H1 (cell line): ENCODE results near the gene LMBR1. TPM values are rescaled to one million over a fixed set of nuclear protein-coding genes. Genes with fewer than 3 reads are reported as not detected.

Experiments used
- CTCF ChIA-PET: fragments of 300-600 bp; sonication (Branson Sonifier 250); formaldehyde crosslinking; loops from one replicate; lab custom pipeline; 2021; ENCODE audit not compliant: partially characterized antibody; lab: Charles Lee
- POLR2A ChIA-PET: fragments of 300-600 bp; sonication (Branson Sonifier 250); formaldehyde crosslinking; loops from one replicate; lab custom pipeline; 2021; ENCODE audit warnings: inconsistent platforms; ENCODE audit not compliant: partially characterized antibody; lab: Charles Lee
- DNase-seq, 2 experiments: peaks; one replicate each; pipeline versions ENCODE4 v3.0.0 to v3.0.0-alpha.2; 2010 to 2022; ENCODE audit warnings: low spot score in 2 of 2, low read depth in 1 of 2, mixed read lengths in 1 of 2
- FAIRE-seq: peaks from 2 replicates; lab custom pipeline; 2011; peaks lifted over from hg19 to GRCh38; lab: Jason Lieb, UNC
- H2AFZ ChIP-seq: 2 replicates; pipeline ENCODE4 v1.8.1; 2012; ENCODE audit warnings: low read length, inconsistent platforms
- H2AK5ac ChIP-seq: 2 replicates; pipeline ENCODE4 v1.6.1; 2013; ENCODE audit warnings: low read depth, low read length
- H2BK120ac ChIP-seq: replicated peaks from 2 replicates; pipeline ENCODE3; 2013; ENCODE audit warnings: low read depth, low read length, inconsistent platforms
- H2BK12ac ChIP-seq: 2 replicates; pipeline ENCODE4 v1.6.1; 2013; ENCODE audit warnings: low read depth, low read length
- H2BK15ac ChIP-seq: 2 replicates; pipeline ENCODE4 v1.6.1; 2013; ENCODE audit warnings: low read length
- H2BK20ac ChIP-seq: 2 replicates; pipeline ENCODE4 v1.6.1; 2013; ENCODE audit warnings: low read length
- H2BK5ac ChIP-seq: 2 replicates; pipeline ENCODE4 v1.6.1; 2013; ENCODE audit warnings: low read depth, low read length
- H3K14ac ChIP-seq: 2 replicates; pipeline ENCODE4 v1.6.1; 2013; ENCODE audit warnings: inconsistent platforms; ENCODE audit not compliant: insufficient read length
- H3K18ac ChIP-seq: 2 replicates; pipeline ENCODE4 v1.6.1; 2013; ENCODE audit warnings: low read length; ENCODE audit errors: extremely low read depth
- H3K23ac ChIP-seq: 2 replicates; pipeline ENCODE4 v1.6.1; 2013; ENCODE audit warnings: inconsistent platforms; ENCODE audit not compliant: insufficient read length
- H3K23me2 ChIP-seq: 2 replicates; pipeline ENCODE4 v1.6.1; 2013; ENCODE audit warnings: low read depth, low read length
- H3K27ac ChIP-seq: 2 replicates; pipeline ENCODE4 v1.6.1; 2011; ENCODE audit warnings: low read depth, low read length, inconsistent platforms
- H3K27me3 ChIP-seq, 4 experiments: replicated peaks in 1 of 4; 1 replicate in 1 of 4; 2 replicates in 3 of 4; pipeline versions ENCODE4 v1.6.1 to v1.8.1; 2011 to 2013; ENCODE audit warnings: low read length in 3 of 4, mild to moderate bottlenecking in 3 of 4, inconsistent platforms in 2 of 4, mixed read lengths in 2 of 4, moderate library complexity in 1 of 4; ENCODE audit not compliant: control insufficient read depth in 3 of 4, insufficient read depth in 3 of 4; ENCODE audit errors: extremely low read depth in 1 of 4
- H3K36me3 ChIP-seq, 4 experiments: 2 replicates each; pipeline versions ENCODE4 v1.6.1 to v1.8.1; 2011 to 2013; ENCODE audit warnings: mild to moderate bottlenecking in 4 of 4, low read length in 3 of 4, moderate library complexity in 2 of 4, control low read depth in 1 of 4, inconsistent platforms in 1 of 4; ENCODE audit not compliant: insufficient read depth in 4 of 4, control insufficient read depth in 2 of 4
- H3K4ac ChIP-seq: replicated peaks from 2 replicates; pipeline ENCODE3; 2013; ENCODE audit warnings: low read length, low read depth, mixed read lengths, inconsistent platforms; ENCODE audit not compliant: insufficient read length
- H3K4me1 ChIP-seq, 4 experiments: replicated peaks in 1 of 4; 1 replicate in 1 of 4; 2 replicates in 3 of 4; pipeline versions ENCODE4 v1.6.1 to v1.8.1; 2011 to 2013; ENCODE audit warnings: low read length in 3 of 4, inconsistent platforms in 2 of 4, mixed read lengths in 1 of 4; ENCODE audit not compliant: insufficient read depth in 4 of 4, control insufficient read depth in 3 of 4
- H3K4me2 ChIP-seq, 2 experiments: 2 replicates each; pipeline versions ENCODE4 v1.6.1 to v1.8.1; 2011 to 2013; ENCODE audit warnings: low read depth in 2 of 2, low read length in 2 of 2, control low read depth in 1 of 2, inconsistent platforms in 1 of 2, mild to moderate bottlenecking in 1 of 2; ENCODE audit not compliant: insufficient read depth in 1 of 2
- H3K4me3 ChIP-seq, 4 experiments: fragments of 200-600, 300-600 bp in 1 of 4; sonication (generic), shearing (Covaris generic), sonication (Bioruptor Twin) in 1 of 4; 2 replicates each; pipeline versions ENCODE4 v1.5.1 to v1.8.1; 2011 to 2016; ENCODE audit warnings: low read length in 4 of 4, low read depth in 3 of 4, control low read depth in 2 of 4, inconsistent platforms in 2 of 4, mild to moderate bottlenecking in 2 of 4, mixed read lengths in 1 of 4, moderate library complexity in 1 of 4; ENCODE audit not compliant: insufficient read depth in 2 of 4; ENCODE audit errors: extremely low read depth in 1 of 4
- H3K56ac ChIP-seq: replicated peaks from 2 replicates; pipeline ENCODE3; 2013; ENCODE audit warnings: low read depth, mild to moderate bottlenecking, mixed read lengths, low read length, inconsistent platforms; ENCODE audit not compliant: insufficient read length
- H3K79me1 ChIP-seq: 2 replicates; pipeline ENCODE4 v1.6.1; 2013; ENCODE audit warnings: low read depth, low read length, control low read depth
- H3K79me2 ChIP-seq, 2 experiments: 2 replicates each; pipeline versions ENCODE4 v1.6.1 to v1.8.1; 2012 to 2013; ENCODE audit warnings: low read length in 2 of 2, mild to moderate bottlenecking in 2 of 2, inconsistent platforms in 1 of 2; ENCODE audit not compliant: insufficient read depth in 2 of 2, control insufficient read depth in 1 of 2
- H3K9ac ChIP-seq, 4 experiments: replicated peaks in 1 of 4; 1 replicate in 1 of 4; 2 replicates in 3 of 4; pipeline versions ENCODE4 v1.6.1 to v1.8.1; 2011 to 2013; ENCODE audit warnings: low read depth in 3 of 4, low read length in 3 of 4, control low read depth in 2 of 4, mild to moderate bottlenecking in 2 of 4, moderate library complexity in 2 of 4, inconsistent platforms in 1 of 4; ENCODE audit errors: extremely low read depth in 1 of 4
- H3K9me3 ChIP-seq, 2 experiments: 2 replicates each; pipeline versions ENCODE4 v1.6.1 to v1.8.1; 2012 to 2013; ENCODE audit warnings: mild to moderate bottlenecking in 2 of 2, moderate library complexity in 2 of 2, control low read depth in 1 of 2, inconsistent platforms in 1 of 2, low read depth in 1 of 2, low read length in 1 of 2, mixed read lengths in 1 of 2; ENCODE audit not compliant: insufficient read depth in 2 of 2
- H4K20me1 ChIP-seq, 2 experiments: replicated peaks in 1 of 2; 2 replicates each; pipeline versions ENCODE3 to v1.8.1; 2011 to 2013; ENCODE audit warnings: inconsistent platforms in 2 of 2, low read length in 2 of 2, mild to moderate bottlenecking in 1 of 2; ENCODE audit not compliant: insufficient read depth in 2 of 2, control insufficient read depth in 1 of 2
- H4K5ac ChIP-seq: 2 replicates; pipeline ENCODE4 v1.6.1; 2013; ENCODE audit warnings: low read length, low read depth, mixed read lengths, inconsistent platforms; ENCODE audit not compliant: insufficient read length
- H4K8ac ChIP-seq: 2 replicates; pipeline ENCODE4 v1.8.0; 2013; ENCODE audit warnings: mild to moderate bottlenecking, moderate library complexity, low read length, inconsistent platforms; ENCODE audit not compliant: insufficient read depth; ENCODE audit errors: extremely low read depth
- H4K91ac ChIP-seq: replicated peaks from 2 replicates; pipeline ENCODE3; 2013; ENCODE audit warnings: low read length, mixed read lengths, inconsistent platforms; ENCODE audit not compliant: insufficient read length
- GTF2F1 ChIP-seq: IDR thresholded peaks from 2 replicates; pipeline ENCODE4 v1.6.1; 2012; ENCODE audit warnings: low read depth, low read length, improper control_type of control experiment, borderline replicate concordance
- HDAC2 ChIP-seq, 2 experiments: fragments of 300-600 bp in 1 of 2; sonication (generic) in 1 of 2; IDR thresholded peaks; 2 replicates each; pipeline ENCODE4 v1.6.1; 2011 to 2012; ENCODE audit warnings: low read depth in 2 of 2, low read length in 2 of 2, mild to moderate bottlenecking in 2 of 2, moderate library complexity in 2 of 2, borderline replicate concordance in 1 of 2, inconsistent platforms in 1 of 2
- HDAC6 ChIP-seq: IDR thresholded peaks from one replicate; pipeline ENCODE4 v1.7.1; 2012; ENCODE audit warnings: low read depth, mild to moderate bottlenecking, inconsistent platforms, low read length, moderate library complexity
- TAF7 ChIP-seq: optimal IDR thresholded peaks from 2 replicates; pipeline ENCODE3; 2011; ENCODE audit warnings: low read depth, mild to moderate bottlenecking, inconsistent platforms, low read length, moderate library complexity, borderline replicate concordance
- TEAD4 ChIP-seq: IDR thresholded peaks from 2 replicates; pipeline ENCODE4 v1.6.1; 2012; ENCODE audit warnings: low read depth, low read length, inconsistent platforms, mixed read lengths
- polyA plus RNA-seq, 7 experiments: library from polyadenylated mRNA; depleted of rRNA in 3 of 7; stranded (reverse) in 5 of 7; unstranded in 2 of 7; fragments of >200 nt in 5 of 7; fragments of 200-250 nt in 2 of 7; gene quantifications; 1 replicate in 5 of 7; 2 replicates in 1 of 7; 4 replicates in 1 of 7; pipeline versions ENCODE4 v1.2.1 to v1.2.3, GENCODE V29; 2011 to 2013; ENCODE audit warnings: missing spikeins in 2 of 7, mixed read lengths in 2 of 7
- total RNA-seq: library from RNA; stranded (reverse); fragmentation: NEBNext Ultra II Directional; extraction: Animal tissue kit (Norgen Biotek cat#: 25700); gene quantifications from 2 replicates; pipeline ENCODE4 v1.2.1, GENCODE V29; 2021

LMBR1 gene
- total and polyA plus RNA-seq, 2 of the 8 experiments (the other 6 are each of a cell fraction or from before 2014, with no cell fraction given) = 15.1 to 70.4 TPM

DNA sequence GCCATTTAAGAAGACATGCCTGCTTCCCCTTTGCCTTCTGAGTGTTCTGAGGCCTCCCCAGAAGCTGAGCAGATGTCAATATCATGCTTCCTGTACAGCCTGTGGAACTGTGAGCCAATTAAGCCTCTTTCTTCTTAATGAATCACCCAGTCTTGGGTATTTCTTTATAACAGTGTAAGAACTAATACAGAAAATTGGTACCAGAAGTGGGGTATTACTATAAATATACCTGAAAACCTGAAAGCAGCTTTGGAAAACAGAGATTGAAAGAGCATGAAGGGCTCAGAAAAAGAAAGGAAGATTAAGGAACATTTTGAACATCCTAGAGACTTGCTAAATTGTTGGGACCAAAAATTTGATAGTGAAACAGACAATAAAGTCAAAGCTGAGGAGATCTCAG, 264.4 kb downstream of the LMBR1 start:
- Histone ChIP-seq H4K8ac (no peak overlapping the region), H3K14ac (no peak overlapping the region), H4K5ac (no peak overlapping the region), H3K36me3 (0 out of 8 replicates have a peak, but pooled peaks cover 0 to 4% (median 0%) of the 10 kb centered on the region in 4 experiments), H3K4me3 (no peak overlapping the region), H2BK5ac (no peak overlapping the region), H3K4me2 (no peak overlapping the region), H3K9ac (no peak overlapping the region), H3K27ac (no peak overlapping the region), H3K23ac (no peak overlapping the region), H2BK15ac (no peak overlapping the region), H2BK12ac (no peak overlapping the region), H3K4me1 (no peaks in the 10 kb centered on the region), H2BK20ac (no peak overlapping the region), H3K4ac (no peak overlapping the region), H3K56ac (no peak overlapping the region), H3K27me3 (no peaks in the 10 kb centered on the region), H4K91ac (no peak overlapping the region), H3K9me3 (peaks cover 17 to 19% of the 10 kb centered on the region in 2 experiments), H3K18ac (no peak overlapping the region), H4K20me1 (no peaks in the 10 kb centered on the region), H3K79me1 (no peaks in the 10 kb centered on the region), H2AK5ac (no peak overlapping the region), H2BK120ac (no peak overlapping the region), H3K79me2 (no peaks in the 10 kb centered on the region; a peak in 1 of 4 replicates), H3K23me2 (no peaks in the 10 kb centered on the region), H2AFZ (no peak overlapping the region)
- CTCF ChIA-PET = interaction anchor here (1.2 kb wide), 1 partner anchor 10 kb away, joined by 5 read pairs; no protein-coding TSS in a partner anchor
- FAIRE-seq (no peak), DNase-seq (no peak)
- TF ChIP-seq TEAD4 (no peak), GTF2F1 (no peak), HDAC6 (no peak), HDAC2 (IDR thresholded peaks at IDR 0.05; ENCODE audit: borderline replicate concordance in 1 of 2, low read depth in 2 of 2, low read length in 2 of 2) (no peak), TAF7 (no peak)
- POLR2A ChIA-PET = no interaction called here
